ENCODE data around the gene CEACAM16.
A peak's percentile ranks its signal among the peaks of the same experiment; 100 is the strongest.

The CEACAM16 gene

GRCh38 chr19:44759083-44759804 is 60.3 kb downstream of the CEACAM16 start:
- no peak for TF ChIP-seq CTCF (IDR thresholded peaks at IDR 0.05)
- Histone ChIP-seq H3K9me3 (no peaks in the 10 kb centered on the region), H3K27me3 (no peaks in the 10 kb centered on the region), H3K36me3 (peaks cover 67% of the 10 kb centered on the region), H3K4me3 (ENCODE audit: low read depth in 1 of 2, low read length in 1 of 2) (no peak overlapping the region), H3K27ac (peak overlapping the region; percentile 58), H3K4me1 (ENCODE audit: control insufficient read depth in 1 of 2, insufficient read depth in 1 of 2, low read depth in 1 of 2, low read length in 1 of 2) (peaks cover 45 to 61% of the 10 kb centered on the region in 2 experiments)

Data from neutrophil (primary cell).